Nucleus accumbens (tissue), 56 donors: Measurements from ENCODE around the gene PDCD7.
"Not testable (repeated sequence)": the region's sequence is repeated elsewhere in the genome, so short reads cannot be mapped to it uniquely, and the experiment has no call there.

Experiments used
- DNase-seq, 56 donors: peaks; one replicate each; lab custom pipeline; 2025; lab: John Stamatoyannopoulos, UW

Gene PDCD7

DNA sequence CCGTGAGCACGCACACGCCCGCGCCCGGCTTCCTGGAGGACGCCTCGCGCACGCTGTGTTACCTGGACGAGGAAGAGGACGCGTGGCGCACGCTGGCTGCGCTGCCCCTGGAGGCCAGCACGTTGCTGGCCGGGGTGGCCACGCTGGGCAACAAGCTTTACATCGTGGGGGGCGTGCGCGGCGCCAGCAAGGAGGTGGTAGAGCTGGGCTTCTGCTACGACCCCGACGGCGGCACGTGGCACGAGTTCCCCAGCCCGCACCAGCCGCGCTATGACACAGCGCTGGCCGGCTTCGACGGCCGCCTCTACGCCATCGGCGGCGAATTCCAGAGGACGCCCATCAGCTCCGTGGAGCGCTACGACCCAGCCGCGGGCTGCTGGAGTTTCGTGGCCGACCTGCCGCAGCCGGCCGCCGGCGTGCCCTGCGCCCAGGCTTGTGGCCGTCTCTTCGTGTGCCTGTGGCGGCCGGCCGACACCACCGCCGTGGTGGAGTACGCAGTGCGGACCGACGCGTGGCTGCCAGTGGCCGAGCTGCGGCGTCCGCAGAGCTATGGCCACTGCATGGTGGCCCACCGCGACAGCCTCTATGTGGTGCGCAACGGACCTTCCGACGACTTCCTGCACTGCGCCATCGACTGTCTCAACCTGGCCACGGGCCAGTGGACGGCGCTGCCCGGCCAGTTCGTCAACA, 56.2 kb downstream of the PDCD7 start:
- DNase-seq, result no peak

DNA sequence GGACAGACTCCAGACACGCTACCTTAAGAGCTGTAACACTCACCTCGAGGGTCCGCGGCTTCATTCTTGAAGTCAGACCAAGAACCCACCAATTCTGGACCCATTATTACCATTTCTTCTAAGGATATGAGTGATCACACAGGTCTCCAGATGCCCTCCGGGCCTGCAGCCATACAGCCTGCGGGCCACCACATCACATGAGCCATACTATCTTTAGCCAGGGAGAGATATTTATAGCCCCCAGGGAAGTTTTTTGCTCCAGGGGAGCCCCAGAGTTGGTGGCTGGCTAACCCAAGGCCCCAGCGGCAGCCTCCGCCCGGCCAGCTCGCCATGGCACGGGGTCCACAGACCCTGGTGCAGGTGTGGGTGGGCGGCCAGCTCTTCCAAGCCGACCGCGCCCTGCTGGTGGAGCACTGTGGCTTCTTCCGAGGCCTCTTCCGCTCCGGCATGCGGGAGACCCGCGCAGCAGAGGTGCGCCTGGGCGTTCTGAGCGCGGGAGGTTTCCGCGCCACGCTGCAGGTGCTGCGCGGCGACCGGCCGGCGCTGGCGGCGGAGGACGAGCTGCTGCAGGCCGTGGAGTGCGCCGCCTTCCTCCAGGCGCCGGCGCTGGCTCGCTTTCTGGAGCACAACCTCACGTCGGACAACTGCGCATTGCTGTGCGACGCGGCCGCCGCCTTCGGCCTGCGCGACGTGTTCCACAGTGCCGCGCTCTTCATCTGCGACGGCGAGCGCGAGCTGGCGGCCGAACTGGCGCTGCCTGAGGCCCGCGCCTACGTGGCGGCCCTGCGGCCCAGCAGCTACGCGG, 56.9 kb downstream of the PDCD7 start, which contains the start of gene KBTBD13:
Gene KBTBD13 (plus strand): TSS at position 261 of the 805 bp plus-strand sequence. CDS start 70 bp downstream, at position 331.
- DNase-seq, result no peak

DNA sequence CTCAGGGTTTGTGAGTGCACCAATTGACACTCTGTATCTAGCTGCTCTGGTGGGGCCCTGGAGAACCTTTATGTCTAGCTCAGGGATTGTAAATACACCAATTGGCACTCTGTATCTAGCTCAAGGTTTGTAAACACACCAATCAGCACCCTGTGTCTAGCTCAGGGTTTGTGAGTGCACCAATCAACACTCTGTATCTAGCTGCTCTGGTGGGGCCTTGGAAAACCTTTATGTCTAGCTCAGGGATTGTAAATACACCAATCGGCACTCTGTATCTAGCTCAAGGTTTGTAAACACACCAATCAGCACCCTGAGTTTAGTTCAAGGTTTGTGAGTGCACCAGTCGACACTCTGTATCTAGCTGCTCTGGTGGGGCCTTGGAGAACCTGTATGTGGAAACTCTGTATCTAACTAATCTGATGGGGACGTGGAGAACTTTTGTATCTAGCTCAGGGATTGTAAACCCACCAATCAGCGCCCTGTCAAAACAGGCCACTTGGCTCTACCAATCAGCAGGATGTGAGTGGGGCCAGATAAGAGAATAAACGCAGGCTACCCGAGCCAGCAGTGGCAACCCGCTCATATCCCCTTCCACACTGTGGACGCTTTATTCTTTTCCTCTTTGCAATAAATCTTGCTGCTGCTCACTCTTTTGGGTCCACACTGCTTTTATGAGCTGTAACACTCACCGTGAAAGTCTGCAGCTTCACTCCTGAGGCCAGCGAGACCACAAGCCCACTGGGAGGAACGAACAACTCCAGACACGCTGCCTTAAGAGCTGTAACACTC, 57.8 kb downstream of the PDCD7 start:
- not testable (repeated sequence) for DNase-seq

DNA sequence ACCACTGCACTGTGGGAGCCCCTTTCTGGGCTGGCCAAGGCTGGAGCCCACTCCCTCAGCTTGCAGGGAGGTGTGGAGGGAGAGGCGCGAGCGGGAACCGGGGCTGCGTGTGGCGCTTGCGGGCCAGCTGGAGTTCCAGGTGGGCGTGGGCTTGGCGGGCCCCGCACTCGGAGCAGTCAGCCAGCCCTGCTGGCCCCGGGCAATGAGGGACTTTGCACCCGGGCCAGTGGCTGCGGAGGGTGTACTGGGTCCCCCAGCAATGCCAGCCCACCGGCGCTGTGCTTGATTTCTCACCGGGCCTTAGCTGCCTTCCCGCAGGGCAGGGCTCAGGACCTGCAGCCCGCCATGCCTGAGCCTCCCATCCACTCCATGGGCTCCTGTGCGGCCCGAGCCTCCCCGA, 58.7 kb downstream of the PDCD7 start:
- not testable (repeated sequence) for DNase-seq

DNA sequence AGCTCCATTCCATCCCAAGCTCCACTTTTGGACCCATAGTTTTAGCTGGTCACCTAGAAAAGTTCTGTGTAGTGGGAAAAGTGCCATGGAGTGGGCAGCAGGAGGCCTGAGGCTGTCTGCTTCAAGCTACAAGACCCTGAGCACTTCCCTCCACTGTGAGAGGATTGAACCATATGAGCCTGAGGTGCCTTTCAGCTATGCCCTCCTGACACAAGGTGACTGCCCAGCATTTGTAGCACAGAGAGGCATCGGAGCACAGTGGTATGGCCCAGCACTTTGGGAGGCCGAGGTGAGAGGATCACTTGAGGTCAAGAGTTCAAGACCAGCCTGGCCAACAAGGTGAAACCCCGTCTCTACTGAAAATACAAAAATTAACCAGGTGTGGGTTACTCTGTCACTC, 61.0 kb downstream of the PDCD7 start:
- no peak for DNase-seq

DNA sequence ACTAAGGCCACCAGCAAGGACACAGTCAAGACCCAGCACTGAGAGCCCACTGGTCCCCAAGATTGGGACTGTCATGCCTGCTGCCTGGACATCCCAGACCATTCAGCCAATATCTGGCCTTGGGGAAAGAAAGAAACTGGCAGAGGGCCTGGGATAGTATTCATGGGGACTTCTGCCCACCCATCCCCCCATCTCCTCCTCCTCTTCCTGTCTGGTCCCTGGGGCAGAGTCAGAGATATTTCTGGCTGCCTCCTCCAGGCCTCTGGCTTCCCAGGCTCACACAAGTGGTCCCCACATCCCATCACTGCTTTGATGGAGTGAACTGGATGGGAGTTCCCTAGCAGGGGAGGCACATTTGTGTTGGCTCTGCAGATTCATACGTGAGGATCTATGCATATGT, 61.6 kb downstream of the PDCD7 start:
- no peak for DNase-seq

DNA sequence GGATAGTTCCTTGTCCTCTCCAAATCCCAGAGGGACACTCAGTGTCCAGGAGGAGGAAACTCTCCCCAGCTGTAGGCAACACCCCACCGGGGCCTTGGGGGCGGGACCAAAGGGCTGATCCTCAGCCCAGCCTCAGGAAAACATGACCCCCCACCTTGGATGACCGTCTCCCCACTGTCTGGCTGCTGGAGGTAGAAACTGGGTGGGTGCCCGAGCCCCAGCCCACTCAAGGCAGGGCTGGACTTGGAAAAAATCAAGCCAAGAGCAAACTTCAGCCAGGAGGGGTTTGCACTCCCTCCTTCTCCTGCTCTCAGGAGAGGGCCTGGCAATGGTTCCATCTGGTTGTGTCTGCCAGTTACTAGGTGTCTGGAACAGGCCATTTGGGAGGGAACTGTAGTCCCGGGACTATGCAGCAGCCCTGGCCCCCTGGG, 62.2 kb downstream of the PDCD7 start:
- peak in 18 of 56 donors; percentile 17 to 63 (median 32) for DNase-seq

DNA sequence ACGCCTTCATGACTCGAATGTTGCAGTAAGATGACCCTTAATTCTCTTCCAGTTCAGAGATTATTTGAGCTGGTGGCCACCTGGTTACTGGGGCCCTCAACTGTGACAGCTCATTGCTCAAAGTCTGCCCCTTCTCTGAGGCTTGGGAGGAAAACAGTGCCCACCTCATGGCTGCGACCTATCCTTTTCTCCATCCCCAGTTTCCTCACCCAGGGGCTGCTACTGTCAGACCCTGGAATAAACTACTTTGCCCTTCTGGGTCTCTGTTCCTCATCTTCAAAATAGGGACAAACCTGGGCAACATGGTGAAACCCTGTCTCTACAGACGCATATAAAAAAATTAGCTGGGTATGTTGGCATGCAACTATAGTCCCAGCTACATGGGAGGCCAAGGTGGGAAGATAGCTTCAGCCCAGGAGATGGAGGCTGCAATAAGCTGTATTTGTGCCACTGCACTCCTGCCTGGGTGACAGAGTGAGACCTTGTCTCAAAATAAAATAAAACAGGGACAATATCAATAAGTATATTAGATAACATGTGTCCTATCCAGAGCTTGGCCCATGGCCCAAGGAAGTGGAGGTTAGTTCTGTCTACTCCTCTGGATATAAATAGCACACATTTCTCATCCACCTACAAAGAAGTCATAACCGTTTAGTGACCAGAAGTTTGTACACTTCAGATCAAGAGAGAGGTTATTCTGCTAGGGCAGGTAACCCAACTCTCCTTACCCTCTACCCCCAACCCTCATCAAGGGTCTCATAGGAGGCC, 63.6 kb downstream of the PDCD7 start:
- no peak for DNase-seq

DNA sequence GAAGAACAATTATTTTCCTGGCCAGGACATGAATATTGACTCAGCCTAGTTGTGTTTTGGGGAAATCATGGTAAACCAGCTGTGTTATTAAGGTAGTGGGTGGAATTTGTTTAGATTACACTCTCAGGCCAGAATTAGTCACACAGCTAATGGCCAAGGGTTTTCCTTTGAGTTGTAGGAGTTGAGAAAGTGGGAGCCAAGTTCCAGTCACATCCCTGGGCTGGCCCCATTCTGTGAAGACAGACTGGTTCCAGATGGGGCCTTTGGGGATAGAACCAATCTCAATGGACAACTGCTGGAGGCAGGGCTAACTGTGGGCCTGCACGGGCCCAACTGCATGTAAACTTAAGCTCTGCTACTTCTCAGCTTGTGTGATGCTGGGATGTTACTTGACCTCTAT, 64.4 kb downstream of the PDCD7 start:
- DNase-seq, result no peak

DNA sequence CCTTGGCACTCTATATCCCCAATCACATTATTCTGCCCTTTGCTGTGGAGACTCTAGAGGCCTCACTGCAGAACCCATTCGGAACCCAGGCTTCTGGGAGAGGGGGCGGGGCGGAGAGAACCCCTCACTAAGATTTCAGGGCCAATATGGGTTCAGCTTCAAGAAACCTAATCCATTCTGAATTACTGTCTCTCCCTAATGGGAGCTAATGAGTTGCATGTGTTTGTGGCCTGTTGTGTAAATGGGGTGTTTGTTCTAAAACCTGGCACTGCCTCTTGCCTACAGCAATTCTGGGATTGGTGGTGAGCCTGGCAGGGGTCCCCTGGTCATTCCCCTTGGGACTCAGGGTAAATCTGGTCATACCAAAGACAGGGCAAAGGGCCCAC, 65.2 kb downstream of the PDCD7 start:
- DNase-seq, result no peak

DNA sequence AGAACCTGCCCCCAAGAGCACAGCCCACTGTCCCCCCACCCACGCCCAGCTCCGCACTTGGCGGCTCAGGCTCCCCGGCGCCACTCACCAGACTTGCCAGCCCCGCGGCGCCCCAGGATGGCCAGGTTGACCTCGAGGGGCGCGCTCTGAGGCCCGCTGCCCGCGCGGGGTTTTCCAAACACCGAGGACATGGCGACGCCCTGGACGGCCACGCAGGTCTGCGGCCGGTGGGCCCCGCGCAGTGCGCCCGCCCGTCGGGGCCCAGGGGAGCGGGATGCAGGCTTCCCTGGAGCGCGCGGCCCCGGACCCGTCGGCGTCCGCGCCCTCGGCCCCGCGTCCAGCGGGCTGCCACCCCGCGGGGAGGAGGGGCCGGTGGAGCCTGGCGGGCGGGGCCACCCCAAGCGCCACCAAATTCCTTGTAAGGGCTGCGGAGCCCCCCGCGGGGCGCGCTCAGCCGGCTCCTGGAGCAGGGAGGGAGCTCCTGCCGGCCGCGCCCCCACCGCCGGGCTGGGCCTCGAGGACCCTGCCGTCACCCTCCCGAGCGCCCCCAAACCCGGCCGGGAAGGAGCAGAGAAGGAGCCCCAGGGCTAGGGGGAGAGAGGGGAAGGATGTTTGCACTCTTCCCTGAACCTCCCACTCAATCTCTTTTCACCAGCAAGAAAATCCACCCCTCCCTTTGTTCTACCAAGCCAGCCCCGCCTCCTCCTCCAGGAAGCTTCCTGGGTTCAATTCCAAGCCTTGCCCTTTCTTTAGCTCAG, 65.8 kb downstream of the PDCD7 start, which contains the start of gene RASL12:
Gene RASL12 (minus strand): TSS at position 347 of the 758 bp plus-strand sequence. CDS start 156 bp downstream, at position 191.
- peak in 1 of 56 donors; percentile 42 for DNase-seq
